HUES64 (cell line): ENCODE measurements around the gene NRG3.
A peak's percentile ranks its signal among the peaks of the same experiment; 100 is the strongest.
"Not testable (repeated sequence)": the region's sequence is repeated elsewhere in the genome, so short reads cannot be mapped to it uniquely, and the experiment has no call there.

Experiments
- H3K27ac ChIP-seq: 2 replicates; pipeline ENCODE4 v1.7.0; 2013; ENCODE audit warnings: low read depth, low read length, inconsistent platforms
- H3K27me3 ChIP-seq: 2 replicates; pipeline ENCODE4 v1.6.1; 2013; ENCODE audit warnings: mild to moderate bottlenecking, low read length; ENCODE audit not compliant: insufficient read depth
- H3K36me3 ChIP-seq: 2 replicates; pipeline ENCODE4 v1.6.1; 2013; ENCODE audit warnings: mild to moderate bottlenecking, low read length; ENCODE audit not compliant: insufficient read depth
- H3K4me1 ChIP-seq: 2 replicates; pipeline ENCODE4 v1.6.1; 2013; ENCODE audit warnings: mild to moderate bottlenecking, low read length, moderate library complexity; ENCODE audit not compliant: insufficient read depth
- H3K4me3 ChIP-seq: 2 replicates; pipeline ENCODE4 v1.5.1; 2013; ENCODE audit warnings: mild to moderate bottlenecking, low read length, moderate library complexity
- H3K9ac ChIP-seq: 2 replicates; pipeline ENCODE4 v1.6.1; 2013; ENCODE audit warnings: mild to moderate bottlenecking, low read depth, low read length
- H3K9me3 ChIP-seq: 2 replicates; pipeline ENCODE4 v1.6.1; 2013; ENCODE audit warnings: low read depth, low read length; ENCODE audit not compliant: insufficient read depth
- WGBS: fragments of 150-250, 120-280 bp; methylation state at CpG from one replicate; pipeline ENCODE4 v1.1.7; 2013; ENCODE audit warnings: missing lambda C conversion rate; 5-methylcytosine and 5-hydroxymethylcytosine counted together

Gene NRG3

DNA sequence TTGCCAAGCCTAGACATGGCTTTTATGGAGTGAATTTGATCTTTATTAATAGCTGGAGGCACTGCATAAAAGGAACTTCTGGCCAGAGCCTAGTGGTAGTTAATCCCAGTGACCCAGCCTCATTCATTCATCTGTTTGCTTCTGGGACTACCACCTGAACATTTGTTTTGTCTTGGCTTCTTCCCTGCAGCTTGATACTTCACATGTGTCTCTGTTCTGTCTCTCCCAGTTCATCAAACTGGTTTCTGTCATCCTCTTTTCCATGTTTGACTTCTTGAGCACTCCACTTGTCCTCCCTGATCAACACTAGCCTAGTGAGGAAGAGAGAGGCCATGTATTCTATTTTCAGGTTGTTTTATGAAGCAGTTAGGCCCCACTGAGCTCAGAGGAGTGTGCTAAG is 163.6 kb downstream of the NRG3 start:
- H3K4me1 ChIP-seq: peaks cover 10% of the 10 kb centered on the region
- no peaks in the 10 kb centered on the region for H3K27me3 ChIP-seq
- H3K27ac ChIP-seq: no peak overlapping the region
- no peaks in the 10 kb centered on the region for H3K9me3 ChIP-seq
- H3K36me3 ChIP-seq: no peaks in the 10 kb centered on the region
- H3K9ac ChIP-seq: no peak overlapping the region
- H3K4me3 ChIP-seq: no peak overlapping the region

GRCh38 chr10:82040336-82040735 is 165.3 kb downstream of the NRG3 start:
- Histone ChIP-seq H3K4me3 (no peak overlapping the region), H3K36me3 (no peaks in the 10 kb centered on the region), H3K27ac (0 out of 2 replicates have a peak overlapping the region, but pooled peaks have one; percentile 18), H3K27me3 (no peaks in the 10 kb centered on the region), H3K4me1 (peaks cover 10% of the 10 kb centered on the region), H3K9me3 (no peaks in the 10 kb centered on the region), H3K9ac (no peak overlapping the region)
- WGBS: 100% methylated on average over 1 of the region's 1 CpG

GRCh38 chr10:82041018-82041417 is 166.0 kb downstream of the NRG3 start:
- no peak overlapping the region for H3K4me3 ChIP-seq
- H3K9ac ChIP-seq: no peak overlapping the region
- H3K4me1 ChIP-seq: peaks cover 10% of the 10 kb centered on the region
- H3K27me3 ChIP-seq: no peaks in the 10 kb centered on the region
- WGBS: 95% methylated on average over 2 of the region's 2 CpGs
- H3K9me3 ChIP-seq: no peaks in the 10 kb centered on the region
- H3K36me3 ChIP-seq: no peaks in the 10 kb centered on the region
- no peak overlapping the region for H3K27ac ChIP-seq

GRCh38 chr10:82056391-82056790 is 181.4 kb downstream of the NRG3 start:
- Histone ChIP-seq H3K9me3 (no peaks in the 10 kb centered on the region), H3K36me3 (no peaks in the 10 kb centered on the region), H3K27me3 (no peaks in the 10 kb centered on the region), H3K9ac (no peak overlapping the region), H3K4me3 (no peak overlapping the region), H3K27ac (no peak overlapping the region), H3K4me1 (no peaks in the 10 kb centered on the region)
- 96% methylated on average over 1 of the region's 1 CpG for WGBS

DNA sequence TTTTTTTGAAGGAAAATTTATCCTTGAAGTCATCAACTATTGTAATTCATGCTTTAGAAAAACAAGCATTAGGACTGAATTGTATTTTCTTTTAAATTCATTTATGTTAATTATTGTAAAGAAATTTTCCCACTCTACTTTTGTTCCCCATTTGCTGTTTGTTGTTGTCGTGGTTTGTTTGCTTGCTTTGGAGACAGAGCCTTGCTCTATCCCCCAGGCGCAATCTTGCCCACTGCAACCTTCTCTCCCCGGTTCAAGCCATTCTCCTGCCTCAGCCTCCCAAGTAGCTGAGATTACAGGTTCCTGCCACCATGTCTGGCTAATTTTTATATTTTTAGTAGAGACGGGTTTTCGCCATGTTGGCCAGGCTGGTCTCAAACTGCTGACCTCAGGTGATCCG is 192.2 kb downstream of the NRG3 start:
- WGBS: 86% methylated on average over 5 of the region's 6 CpGs
- H3K27ac ChIP-seq: not testable (repeated sequence)

DNA sequence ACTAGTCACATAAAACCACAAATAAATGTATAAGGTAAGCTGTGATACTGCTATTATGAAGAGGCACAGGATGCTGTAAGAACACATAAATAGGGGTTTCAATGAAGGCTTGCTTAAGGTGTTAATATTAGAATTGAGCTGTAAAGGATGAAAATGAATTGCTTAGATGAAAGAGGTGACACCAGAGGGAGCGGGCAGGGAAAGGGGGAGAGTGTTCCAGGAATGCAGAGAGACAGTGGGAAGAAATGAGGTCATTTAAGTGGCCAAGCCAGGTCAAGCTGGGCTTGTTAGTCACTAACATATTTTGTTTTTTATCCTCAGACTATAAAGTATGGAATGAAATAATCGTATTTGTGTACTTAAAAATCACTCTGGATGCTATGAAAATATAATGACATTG is 193.5 kb downstream of the NRG3 start:
- 77% methylated on average over 1 of the region's 2 CpGs for WGBS
- Histone ChIP-seq H3K27ac (no peak overlapping the region), H3K9ac (no peak overlapping the region), H3K36me3 (no peaks in the 10 kb centered on the region), H3K9me3 (no peaks in the 10 kb centered on the region), H3K27me3 (no peaks in the 10 kb centered on the region), H3K4me3 (no peak overlapping the region), H3K4me1 (peaks cover 27% of the 10 kb centered on the region)

More for the DNA sequence above, 192.2 kb downstream of the NRG3 start:
- peaks cover 27% of the 10 kb centered on the region for H3K4me1 ChIP-seq
- not testable (repeated sequence) for H3K27me3 ChIP-seq, H3K9ac ChIP-seq, H3K9me3 ChIP-seq, H3K4me3 ChIP-seq, H3K36me3 ChIP-seq

GRCh38 chr10:82071231-82071630 is 196.2 kb downstream of the NRG3 start:
- H3K9me3 ChIP-seq: no peaks in the 10 kb centered on the region
- 88% methylated on average over 2 of the region's 2 CpGs for WGBS
- H3K36me3 ChIP-seq: no peaks in the 10 kb centered on the region
- H3K4me1 ChIP-seq: peaks cover 27% of the 10 kb centered on the region
- H3K27ac ChIP-seq: no peak overlapping the region
- H3K9ac ChIP-seq: no peak overlapping the region
- H3K27me3 ChIP-seq: no peaks in the 10 kb centered on the region
- no peak overlapping the region for H3K4me3 ChIP-seq

DNA sequence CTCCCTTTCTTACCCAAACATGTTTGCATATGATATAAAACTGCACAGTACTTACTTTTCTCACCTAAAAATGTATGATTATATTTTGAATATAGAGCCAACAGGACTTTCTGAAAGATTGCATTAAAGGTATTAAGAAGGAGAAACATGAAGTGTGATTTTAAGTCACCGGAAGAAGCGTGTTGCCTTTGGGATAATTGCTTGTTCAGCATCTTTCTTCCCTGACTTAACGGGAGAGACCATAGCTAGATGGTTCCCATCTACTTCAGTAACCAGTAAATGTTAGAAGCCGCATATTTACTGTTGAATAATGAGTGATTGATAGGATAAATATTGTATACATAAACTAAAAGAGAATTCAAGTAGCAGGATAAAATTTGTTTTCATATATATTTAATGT is 197.1 kb downstream of the NRG3 start:
- no peaks in the 10 kb centered on the region for H3K36me3 ChIP-seq
- WGBS: 98% methylated on average over 3 of the region's 4 CpGs
- H3K27ac ChIP-seq: no peak overlapping the region
- H3K4me1 ChIP-seq: peaks cover 19% of the 10 kb centered on the region
- H3K4me3 ChIP-seq: no peak overlapping the region
- H3K9me3 ChIP-seq: no peaks in the 10 kb centered on the region
- H3K9ac ChIP-seq: no peak overlapping the region
- H3K27me3 ChIP-seq: no peaks in the 10 kb centered on the region

GRCh38 chr10:82075605-82076004 is 200.6 kb downstream of the NRG3 start:
- Histone ChIP-seq H3K36me3 (no peaks in the 10 kb centered on the region), H3K9ac (no peak overlapping the region), H3K9me3 (no peaks in the 10 kb centered on the region), H3K27ac (no peak overlapping the region), H3K4me3 (no peak overlapping the region), H3K4me1 (no peaks in the 10 kb centered on the region), H3K27me3 (no peaks in the 10 kb centered on the region)
- 94% methylated on average over 3 of the region's 3 CpGs for WGBS

DNA sequence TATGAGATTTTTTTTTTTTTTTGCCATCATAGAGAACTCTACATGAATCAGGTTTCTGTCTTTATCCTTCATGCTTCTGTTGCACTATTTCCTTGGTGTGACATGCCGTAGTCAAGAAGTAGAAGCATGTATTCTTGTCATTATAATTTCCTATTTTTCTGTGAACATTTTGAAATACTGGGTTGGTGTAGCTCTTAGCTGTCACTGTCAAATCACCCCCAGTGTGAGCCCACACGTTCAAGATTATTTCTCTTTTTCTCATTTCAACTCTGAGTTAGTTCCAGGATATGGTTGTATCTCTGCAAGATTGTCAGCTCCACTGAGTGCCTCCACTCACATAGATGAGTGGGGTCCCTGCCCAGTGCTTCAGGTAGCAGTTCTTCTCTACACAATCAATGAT is 209.5 kb downstream of the NRG3 start:
- Histone ChIP-seq H3K4me3 (no peak overlapping the region), H3K27ac (no peak overlapping the region), H3K4me1 (peaks cover 8% of the 10 kb centered on the region), H3K36me3 (no peaks in the 10 kb centered on the region), H3K9ac (no peak overlapping the region), H3K9me3 (no peaks in the 10 kb centered on the region), H3K27me3 (no peaks in the 10 kb centered on the region)
- WGBS: 88% methylated on average over 2 of the region's 2 CpGs

- peaks cover 13% of the 10 kb centered on the region for H3K4me1 ChIP-seq
- H3K36me3 ChIP-seq: no peaks in the 10 kb centered on the region
- no peak overlapping the region for H3K9ac ChIP-seq
- no peaks in the 10 kb centered on the region for H3K9me3 ChIP-seq
- no peak overlapping the region for H3K27ac ChIP-seq
- no peaks in the 10 kb centered on the region for H3K27me3 ChIP-seq
- 77% methylated on average over 7 of the region's 7 CpGs for WGBS
- H3K4me3 ChIP-seq: no peak overlapping the region
Measured at GRCh38 chr10:82084904-82085303, 209.9 kb downstream of the NRG3 start.

- H3K27me3 ChIP-seq: no peaks in the 10 kb centered on the region
- H3K4me3 ChIP-seq: no peak overlapping the region
- H3K27ac ChIP-seq: no peak overlapping the region
- H3K4me1 ChIP-seq: peaks cover 13% of the 10 kb centered on the region
- no peaks in the 10 kb centered on the region for H3K9me3 ChIP-seq
- no peak overlapping the region for H3K9ac ChIP-seq
- H3K36me3 ChIP-seq: no peaks in the 10 kb centered on the region
- 49% methylated on average over 2 of the region's 2 CpGs for WGBS
Measured at GRCh38 chr10:82089327-82089726, 214.3 kb downstream of the NRG3 start.
